Muscle of back (tissue), 11 donors: Measurements from ENCODE around the gene NTRK3. TPM values are rescaled to one million over a fixed set of nuclear protein-coding genes. Genes with fewer than 3 reads are reported as not detected.

Experiments
- DNase-seq, 3 donors: peaks; one replicate each; pipeline versions ENCODE4 v3.0.0 to v3.0.0-alpha.2; 2013
- polyA plus RNA-seq, 10 donors: library from polyadenylated mRNA; unstranded; fragments of 120-200 nt; gene quantifications; one replicate each; pipeline ENCODE4 v1.2.1, GENCODE V29; 2013; ENCODE audit not compliant: insufficient read length in 10 of 10

The NTRK3 gene
- polyA plus RNA-seq, 10 donors = 4.2 to 9.4 (median 5.5) TPM

DNA sequence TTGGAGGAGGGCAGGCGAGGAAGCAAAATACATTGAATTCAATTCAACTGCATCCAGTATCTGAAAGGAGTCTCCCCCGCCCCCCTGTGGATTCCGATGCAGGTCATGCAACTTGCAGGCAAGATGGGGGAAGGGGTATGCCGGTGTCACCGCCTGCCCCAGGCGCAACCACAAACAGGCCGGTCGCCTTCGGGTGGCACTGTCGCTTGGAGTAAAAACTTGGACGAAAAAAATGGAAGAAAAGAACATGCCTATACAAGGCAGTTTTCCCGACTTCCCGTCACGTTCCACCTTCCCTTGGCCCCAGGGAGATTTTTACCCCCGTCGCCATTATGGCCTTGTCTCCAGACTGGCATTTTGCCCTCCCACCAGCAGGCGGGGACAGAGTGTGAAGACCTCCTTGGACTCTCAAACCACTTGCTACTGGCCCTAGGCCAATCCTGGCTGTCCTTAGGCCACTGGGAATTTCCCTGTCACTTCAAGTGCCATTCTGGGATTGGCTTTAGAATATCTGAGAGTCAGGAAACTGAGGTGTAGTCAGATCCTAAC, 1.6 kb upstream of the NTRK3 start:
- DNase-seq = no peak

DNA sequence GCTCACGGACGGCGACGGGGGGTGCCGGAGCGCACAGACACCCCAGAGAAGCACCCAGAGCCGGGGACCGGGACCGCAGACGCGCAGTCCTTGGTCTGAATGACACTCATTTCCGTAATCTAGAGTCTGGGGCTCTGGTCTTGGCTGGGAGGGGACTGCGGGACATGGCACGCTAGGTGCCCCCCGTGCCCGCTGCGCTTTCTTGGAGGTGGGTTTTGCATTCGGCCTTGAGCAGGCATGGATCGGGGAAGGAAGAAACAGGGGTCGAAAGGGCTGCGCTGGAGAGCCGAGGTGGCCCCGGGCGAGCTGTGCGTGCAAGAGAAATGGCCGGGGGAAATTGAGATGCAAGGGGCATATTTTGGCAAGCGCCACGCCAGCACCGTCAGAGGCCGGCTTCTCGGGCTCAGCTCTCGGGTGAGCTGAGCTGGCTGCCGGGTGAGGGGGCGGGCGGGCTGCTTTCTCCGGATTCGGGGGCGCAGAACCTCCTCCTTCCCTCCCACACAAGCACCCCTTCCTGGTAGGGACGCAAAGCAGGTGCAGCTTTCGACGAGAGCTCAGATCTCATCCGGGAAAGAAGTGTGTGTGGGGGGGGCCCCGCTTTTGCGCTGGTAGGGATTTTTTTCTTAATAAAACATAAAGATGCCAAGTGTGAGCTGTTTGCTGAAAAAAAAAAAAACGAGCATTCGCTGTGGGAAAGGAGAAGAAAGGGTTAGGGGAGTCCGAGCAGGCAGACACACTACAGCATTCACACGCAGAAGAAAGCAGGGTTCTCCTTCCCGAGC, 963 bp upstream of the NTRK3 start:
- no peak for DNase-seq

DNA sequence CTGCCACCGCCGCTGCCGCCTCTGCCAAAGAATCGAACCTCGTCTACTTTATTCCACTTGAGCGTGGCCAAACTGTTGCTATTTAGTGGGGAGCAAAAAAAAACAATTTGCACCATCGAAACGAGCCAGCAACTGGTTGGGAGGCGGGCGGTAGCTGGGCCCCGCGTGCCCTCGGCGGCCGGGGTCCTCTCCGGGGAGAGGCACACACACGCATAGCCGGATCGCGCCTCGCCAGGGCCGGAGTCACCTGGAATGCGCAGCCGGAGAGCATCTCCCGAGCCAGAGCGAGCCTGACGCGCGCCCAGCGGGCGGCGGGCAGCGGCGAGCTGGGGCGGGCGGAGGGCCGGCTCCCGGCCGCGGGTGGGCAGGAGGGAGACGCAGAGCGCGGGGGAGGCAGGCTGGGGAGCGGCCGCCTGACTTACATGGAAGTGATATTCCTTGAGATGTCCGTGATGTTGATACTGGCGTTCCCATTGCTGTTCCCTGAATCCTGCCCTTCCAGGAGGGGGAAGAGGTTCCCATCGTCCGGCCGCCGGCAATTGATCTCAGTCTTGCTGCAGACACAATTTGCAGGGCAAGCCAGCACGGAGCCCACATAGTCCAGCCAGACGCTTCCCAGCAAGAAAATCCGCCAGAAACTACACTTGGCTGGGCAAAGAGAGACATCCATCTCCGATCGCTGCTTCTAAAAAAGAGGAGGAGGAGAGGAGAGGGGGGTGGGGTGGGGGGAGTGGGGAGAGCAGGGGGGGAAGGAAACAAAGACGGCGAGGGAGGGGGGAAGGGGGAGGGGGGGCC, 858 bp downstream of the NTRK3 start:
- peak in 2 of 3 donors; percentile 66 to 76 for DNase-seq

DNA sequence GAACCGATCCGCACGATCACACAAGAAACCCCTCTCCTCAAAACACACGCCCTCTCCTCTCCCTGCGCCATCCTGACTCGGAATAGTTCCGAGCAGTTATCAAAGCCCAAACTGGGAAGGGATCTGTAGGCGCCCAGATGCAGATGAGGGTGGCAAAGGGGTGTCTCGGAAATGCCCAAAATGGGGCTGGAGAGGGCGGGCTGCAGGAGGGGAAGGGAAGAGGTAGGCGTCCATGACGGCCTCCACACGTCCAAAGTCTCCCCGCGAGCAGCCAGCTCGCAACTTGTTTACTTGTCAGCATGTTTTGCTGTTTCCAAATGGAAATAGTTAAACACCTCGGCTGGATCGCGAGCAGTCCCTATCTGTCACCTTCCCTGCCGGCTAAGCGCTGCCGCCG, 1.5 kb downstream of the NTRK3 start:
- DNase-seq = no peak

DNA sequence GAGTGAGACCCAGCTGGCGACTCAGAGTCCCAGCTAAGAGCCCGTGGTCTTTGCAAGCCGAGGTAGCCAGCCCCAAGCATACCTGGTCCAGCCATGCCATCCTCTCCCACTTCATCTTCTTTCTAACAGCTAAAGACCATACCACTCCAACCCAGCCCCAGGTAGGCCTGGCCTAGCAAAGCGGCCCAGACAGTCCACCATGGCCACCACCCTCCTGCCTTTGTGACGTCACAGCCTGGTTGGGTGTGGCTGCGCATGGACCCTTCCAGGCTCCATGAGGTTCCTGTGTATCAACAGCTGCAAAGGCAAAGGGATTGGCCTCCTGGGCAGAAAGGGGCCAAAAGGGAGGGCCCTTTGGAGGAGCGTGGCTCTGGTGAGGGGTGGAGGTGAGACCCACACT, 4.1 kb downstream of the NTRK3 start:
- no peak for DNase-seq

DNA sequence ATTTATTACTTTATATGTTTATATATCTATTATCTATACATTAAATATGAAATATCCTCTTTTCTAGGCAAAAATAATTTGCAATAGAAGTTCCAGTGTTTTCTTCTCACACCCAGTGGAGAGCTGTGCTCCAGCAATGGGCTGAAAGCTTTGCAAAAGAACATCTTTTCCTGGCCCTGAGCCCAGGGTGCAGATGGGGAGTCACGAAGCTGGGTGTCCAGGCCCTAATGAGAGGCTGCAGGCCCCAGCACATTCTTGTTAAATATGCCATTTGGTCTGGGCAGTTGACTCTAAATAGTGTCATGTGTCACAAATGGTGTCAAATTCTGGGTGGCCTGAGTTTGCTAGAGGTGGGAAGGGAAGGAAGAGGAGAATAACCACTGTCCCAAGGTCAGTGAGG, 5.7 kb downstream of the NTRK3 start:
- DNase-seq = no peak

DNA sequence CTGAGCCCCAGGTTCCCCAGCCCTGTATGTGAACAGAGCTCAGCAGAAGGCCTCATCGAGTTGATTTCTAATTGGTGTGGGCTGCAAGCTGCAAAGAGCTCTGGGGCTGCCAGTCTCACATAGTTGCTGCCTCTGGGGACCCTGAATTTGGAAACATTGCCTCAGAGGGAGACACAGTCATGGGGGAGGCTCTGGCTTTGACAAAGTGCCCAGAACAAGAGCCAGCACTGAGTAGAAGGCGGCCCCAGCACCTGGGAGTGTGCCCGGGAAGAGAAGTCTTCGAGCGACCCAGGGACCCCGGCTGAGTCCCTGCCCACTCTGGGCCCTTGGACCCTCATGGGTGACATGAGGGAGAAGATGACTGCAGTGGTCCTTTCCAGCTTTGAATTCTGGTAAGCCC, 7.3 kb downstream of the NTRK3 start:
- no peak for DNase-seq

DNA sequence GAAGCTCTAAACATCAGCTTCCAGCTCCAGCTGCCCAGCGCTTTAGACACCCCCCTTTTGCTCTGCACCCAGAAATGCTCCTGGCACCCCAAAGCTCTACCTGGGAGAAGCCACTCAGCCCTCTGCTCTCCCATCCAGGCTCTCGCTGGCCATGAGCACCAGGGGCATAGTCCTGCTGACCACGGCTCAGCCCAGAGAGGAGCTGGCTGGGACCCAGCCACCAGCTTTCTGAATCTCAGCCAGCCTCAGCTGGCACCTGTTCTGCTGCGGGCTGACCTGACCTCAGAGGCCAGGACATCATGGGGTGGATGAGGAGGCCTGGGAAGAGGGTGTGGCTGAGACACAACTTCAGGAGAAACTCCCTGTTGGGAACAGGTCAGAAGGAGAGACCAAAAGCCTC, 8.6 kb downstream of the NTRK3 start:
- DNase-seq = peak in 2 of 3 donors; percentile 38 to 40

DNA sequence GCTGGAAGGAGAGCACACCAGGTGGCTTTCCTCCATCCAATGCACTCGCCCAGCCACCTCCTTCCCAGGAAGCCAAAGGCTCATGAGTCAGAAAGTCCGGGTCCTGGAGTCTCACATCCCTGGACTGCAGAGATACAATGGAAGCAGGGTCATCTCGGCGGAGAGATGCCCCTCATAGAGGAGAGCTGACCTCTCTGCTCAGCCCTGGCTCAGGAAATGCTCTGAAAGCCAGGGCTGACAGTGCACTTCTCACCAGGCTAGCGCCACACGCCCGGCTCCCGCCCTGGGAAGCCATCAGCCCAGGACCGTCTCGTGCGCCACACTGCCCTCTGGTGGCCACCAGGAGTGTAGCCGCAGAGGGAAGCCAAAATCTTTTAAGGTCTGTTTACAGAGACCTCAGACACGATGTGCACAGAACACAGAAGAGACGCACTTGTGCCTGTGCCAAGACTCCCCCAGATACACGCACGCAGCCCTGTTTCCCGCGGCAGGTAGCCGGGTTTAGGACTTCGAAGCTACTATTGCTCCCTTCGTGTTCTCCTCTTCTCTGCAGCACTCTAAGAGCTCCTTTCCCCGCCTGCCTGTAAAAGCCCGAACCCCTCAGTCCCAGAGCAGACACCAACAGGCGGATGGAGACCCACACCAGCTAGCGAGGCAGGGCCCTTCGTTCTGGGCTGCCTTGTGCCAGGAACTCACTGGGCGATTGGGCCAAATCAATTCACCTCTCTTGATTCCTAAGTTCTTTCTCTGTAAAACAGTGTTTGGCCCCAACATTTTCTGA, 9.7 kb downstream of the NTRK3 start:
- DNase-seq = peak; percentile 62 to 85 (median 78)

DNA sequence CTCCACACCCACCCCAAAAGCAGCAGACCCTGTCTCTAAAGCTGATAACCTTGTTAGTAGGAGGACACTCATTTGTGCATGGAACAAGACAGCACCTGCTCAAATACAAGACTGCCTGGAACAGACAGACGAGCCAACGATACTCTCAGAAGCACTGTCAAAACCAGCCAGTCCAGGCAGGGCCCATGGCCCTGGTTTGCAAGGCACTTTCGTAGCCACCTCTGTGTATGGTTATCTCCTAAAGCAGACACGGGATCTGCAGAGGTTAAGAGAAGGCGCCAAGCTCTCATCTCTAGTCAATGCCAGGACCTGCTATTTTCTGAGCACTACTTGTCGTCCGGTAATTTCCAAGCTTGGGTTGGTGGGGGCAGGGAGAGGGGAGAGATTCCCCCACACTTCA, 10.5 kb downstream of the NTRK3 start:
- no peak for DNase-seq

DNA sequence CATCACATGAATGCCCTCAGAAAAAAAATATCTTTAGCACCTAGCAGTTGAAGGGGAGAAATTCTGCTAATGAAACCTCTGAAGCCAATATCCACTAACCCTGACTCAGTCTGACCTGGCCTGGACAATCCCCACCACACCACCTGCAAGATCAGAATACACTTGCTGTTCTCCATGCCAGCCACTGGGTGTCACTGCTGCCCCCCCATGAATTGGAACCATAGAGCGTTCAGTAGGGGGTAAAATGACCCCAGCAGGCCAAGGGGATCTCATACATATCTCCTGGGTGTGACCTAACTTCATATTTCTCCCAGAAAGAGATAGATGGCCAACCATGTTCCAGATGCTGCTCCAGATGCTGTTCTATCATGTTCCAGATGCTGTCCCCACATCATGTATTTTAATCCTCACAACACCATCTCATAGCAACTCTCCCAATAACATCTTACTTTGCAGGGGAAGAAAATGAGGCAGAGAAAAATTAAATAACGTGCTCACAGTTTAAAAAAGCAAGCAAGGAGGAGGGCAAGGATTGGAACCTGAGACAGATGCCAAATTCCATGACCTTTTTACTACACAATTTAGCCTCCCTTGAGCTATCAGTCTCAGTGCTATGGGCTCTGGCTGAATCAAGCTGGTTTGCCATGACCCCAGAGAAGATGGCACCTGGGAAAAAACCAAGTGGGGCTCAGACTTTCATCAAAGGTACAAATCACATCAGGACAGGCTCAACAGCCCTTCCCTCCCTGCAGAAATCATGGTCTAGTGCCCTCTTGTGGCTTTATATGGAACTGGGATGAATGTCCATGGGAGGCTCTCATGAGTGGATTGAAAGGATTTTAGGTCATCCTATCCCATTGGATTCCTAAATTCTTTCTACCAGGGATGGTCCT, 12.4 kb downstream of the NTRK3 start:
- DNase-seq = no peak

DNA sequence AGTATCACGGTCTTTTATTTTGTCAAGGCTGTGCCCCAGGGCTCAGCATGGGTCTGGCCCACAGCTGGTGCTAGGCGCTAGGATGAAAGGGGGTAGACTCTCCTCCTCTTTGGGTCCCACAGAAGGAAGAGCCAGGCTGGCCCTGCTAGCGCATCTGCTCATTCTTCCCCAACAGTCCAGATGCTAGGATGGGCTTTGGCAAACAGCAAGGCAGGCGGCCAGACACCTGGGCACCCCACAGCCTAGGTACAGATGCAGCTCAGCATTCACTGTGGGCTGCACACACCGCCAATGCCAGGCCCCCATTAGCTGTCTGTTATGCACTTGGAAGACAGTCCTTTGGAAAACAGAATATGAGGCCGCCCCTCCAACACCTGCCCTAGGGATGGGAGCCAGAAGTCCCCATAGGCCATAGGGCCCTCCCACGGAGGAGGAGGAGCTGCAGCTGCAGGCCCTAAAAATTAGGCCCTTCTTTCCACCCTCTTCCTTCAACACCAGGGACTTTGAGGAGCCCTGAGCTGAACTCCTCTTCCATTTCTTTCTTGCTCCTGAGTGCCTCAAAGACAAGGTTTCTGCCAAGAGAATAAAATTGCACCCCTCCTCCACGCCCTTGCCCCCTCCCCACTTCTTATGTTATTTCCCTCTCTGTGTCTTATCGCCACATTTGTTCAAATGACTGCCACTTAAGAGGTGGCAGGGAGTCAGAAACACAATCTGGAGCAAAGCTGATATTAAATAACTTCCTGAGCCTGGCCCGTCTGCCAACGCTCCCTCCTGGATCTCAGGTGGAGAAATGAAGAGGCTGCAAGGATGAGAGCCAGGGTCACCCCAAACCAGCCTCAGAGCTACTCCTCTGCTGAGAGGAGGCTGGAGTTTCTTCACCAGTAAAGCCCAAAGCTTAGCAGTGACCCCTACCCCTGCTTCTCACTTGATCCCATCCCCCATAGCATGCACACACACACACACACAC, 13.7 kb downstream of the NTRK3 start:
- no peak for DNase-seq

DNA sequence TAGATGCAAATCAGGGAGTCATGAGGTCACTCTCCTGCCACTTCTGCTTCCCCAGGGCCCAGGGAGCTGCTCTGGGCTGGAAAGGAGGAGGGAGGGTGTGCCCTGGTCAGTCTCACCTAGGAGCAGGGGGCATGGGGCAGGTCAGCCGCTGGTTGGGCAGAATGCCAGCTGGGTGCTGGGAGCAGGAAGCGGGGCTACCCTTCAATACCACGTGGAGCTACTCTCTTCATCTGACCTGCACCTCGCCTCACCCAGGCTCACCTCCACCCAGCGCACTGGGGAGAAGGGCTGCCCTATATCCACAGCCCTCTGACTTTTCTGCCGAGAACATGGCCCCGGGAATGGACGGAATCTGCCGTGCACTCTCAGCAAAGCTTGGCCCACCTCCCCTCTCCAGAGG, 15.1 kb downstream of the NTRK3 start:
- no peak for DNase-seq

DNA sequence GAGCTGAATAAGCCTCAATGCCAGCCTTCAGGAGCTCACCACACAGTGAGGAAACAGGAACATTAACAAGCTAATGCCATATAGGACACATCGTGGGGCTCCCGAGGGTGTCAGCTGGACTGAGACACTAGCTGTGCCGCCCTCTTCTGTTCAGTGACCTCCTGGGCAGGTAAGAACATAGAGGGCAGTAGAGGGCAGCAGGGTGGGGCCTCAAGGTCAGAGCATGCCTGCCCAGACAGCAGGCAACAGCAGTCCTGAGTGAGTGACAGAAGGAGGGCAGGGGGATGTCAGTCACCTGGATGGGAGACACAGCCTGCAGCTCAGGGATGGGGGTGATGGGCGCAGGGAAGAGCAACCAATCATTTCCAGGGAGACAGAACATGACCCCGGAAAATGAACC, 15.5 kb downstream of the NTRK3 start:
- DNase-seq = no peak

DNA sequence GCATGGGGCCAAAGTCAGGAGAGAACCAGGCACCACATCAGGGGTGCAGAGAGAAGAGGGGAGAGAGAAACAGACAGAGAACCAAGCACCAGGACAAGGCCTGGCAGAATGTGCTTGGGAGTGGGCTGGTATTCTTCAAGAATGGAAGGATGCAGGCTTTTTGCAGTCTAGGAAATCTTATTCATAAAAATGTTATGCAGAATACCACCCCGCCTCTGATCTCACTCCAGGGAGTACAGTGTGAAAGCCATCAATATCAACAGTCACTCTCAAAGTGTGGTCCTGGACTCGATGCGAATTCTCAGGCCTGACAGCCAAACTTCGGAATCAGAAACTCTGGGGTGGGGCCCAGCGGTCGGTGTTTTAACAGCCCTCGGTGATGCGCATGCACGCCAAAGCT, 16.9 kb downstream of the NTRK3 start:
- no peak for DNase-seq

DNA sequence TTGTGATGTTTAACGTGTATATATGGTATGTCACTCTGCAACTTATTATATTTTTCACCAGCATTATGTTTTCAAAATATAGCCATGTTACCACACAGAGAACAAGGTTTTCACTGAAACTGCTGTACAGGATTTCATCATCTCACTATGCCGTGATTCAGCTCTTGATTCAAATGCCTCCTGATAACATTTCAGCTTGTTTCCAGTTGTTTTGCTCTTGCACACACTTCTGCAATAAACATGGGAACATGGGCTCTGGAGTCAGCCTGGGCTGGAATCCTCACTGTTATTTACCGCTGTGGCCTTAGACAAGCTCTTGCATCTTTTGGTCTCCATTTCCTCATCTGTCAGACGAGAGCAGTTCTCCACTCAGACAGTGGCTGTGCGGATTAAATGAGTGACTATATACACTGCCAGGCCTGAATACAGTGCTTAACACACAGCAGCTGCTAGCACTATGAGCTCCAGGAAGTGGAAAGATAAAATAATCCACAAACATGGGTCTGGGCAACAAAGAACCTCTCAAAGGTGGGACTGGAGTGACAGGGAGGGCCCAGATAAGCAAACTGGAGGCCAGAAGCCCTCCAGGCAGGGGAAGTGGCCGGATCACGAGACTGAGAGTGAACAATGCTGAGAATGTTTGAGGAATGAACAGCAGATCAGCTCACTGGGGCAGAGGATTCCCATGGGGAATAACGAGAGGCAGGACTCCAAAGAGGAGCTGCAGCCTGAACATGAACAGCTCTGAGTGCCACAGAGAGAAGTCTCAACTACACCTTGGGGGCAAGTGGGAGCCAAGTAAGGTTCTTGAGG, 17.7 kb downstream of the NTRK3 start:
- DNase-seq = peak in 1 of 3 donors; percentile 46

DNA sequence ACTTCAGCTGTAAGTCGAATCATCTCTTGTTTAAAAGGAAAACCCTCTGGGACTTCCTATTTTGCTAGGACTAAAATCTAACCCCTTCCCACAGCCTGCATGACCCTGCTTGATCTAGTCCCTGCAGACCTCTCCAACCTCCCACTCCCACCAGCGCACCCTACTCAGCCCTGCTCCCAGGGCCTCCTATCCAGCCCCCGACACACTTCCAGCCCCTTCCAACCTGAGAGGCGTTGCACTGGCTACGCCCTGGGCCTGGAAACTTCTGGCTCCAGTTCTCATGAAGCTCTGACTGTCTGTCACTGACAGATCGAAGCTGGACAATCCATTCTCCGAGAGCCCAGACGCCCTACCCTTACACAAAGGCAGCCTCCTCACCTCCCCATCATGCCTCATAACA, 21.8 kb downstream of the NTRK3 start:
- DNase-seq = no peak

DNA sequence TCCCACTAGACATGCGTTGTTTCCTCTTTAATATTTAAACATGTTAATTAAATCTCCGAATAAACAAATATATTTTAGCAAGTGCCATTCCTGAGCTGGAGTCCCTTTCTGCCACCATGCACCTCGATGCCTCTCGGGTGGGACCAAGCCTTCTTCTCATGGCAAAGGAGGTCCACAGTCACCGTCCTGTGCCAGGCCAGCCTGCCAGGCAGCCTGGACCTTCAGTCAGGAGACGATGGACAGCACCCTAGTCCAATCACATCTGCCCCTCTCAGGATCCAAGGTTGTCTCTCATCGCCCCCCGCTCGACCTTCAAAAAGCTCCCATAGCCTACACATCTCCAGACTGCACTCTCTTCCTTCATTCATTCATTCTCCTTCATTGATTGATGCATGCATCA, 22.6 kb downstream of the NTRK3 start:
- no peak for DNase-seq

DNA sequence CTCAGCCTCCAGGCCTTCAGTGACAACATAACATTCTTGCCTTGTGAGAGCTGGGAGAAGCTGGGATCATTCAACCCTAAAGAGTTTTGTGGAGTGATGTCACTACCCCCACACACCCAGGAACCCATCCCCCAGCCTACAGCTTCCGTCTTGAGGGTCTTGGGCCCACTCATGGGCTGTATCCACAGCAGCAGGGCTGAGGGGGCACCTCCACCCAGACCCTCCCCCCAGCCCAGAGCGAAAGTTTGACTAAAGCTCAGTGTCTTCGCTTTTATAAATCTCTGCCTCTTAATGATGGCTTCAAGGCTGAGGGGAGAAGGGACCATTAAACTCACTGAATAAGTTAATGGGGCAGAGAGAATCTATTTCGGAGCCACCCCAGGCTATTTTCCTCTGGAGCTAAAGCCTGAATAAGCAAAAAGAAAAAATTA, 23.8 kb downstream of the NTRK3 start:
- no peak for DNase-seq
